Tibial nerve (tissue), 4 donors: ENCODE measurements around the gene GALR3. TPM values are rescaled to one million over a fixed set of nuclear protein-coding genes. Genes with fewer than 3 reads are reported as not detected.

ENCODE experiments used
- DNase-seq, 2 donors: peaks; one replicate each; pipeline ENCODE4 v3.0.0-alpha.2; 2019; ENCODE audit warnings: low spot score in 2 of 2
- H3K27ac ChIP-seq, 4 donors: fragments of 200-600 bp; sonication (generic) in 3 of 4; one replicate each; pipeline ENCODE4 v1.5.1; 2017 to 2019; ENCODE audit warnings: mild to moderate bottlenecking in 1 of 4
- H3K27me3 ChIP-seq, 2 donors: fragments of 200-600 bp; sonication (generic) in 1 of 2; one replicate each; pipeline versions ENCODE4 v1.5.1 to v1.6.0; 2017 to 2019
- H3K36me3 ChIP-seq, 3 donors: fragments of 200-600 bp; sonication (generic); one replicate each; pipeline ENCODE4 v1.5.1; 2018 to 2019
- H3K4me1 ChIP-seq, 4 donors: fragments of 200-600 bp; sonication (generic) in 3 of 4; one replicate each; pipeline ENCODE4 v1.5.1; 2017 to 2019
- H3K4me3 ChIP-seq, 4 donors: fragments of 200-600 bp; sonication (generic) in 3 of 4; one replicate each; pipeline ENCODE4 v1.5.1; 2017 to 2019; ENCODE audit warnings: mild to moderate bottlenecking in 1 of 4, moderate library complexity in 1 of 4
- H3K9me3 ChIP-seq, 4 donors: fragments of 200-600 bp; sonication (generic) in 3 of 4; one replicate each; pipeline ENCODE4 v1.5.1; 2017 to 2019
- CTCF ChIP-seq, 5 experiments: fragments of 200-600 bp in 3 of 5; fragments of 450-650 bp in 2 of 5; sonication (generic) in 3 of 5; IDR thresholded peaks; one replicate each; pipeline ENCODE4 v1.5.1; 2016 to 2019; ENCODE audit warnings: antibody characterized with exemption in 5 of 5, mild to moderate bottlenecking in 3 of 5, moderate library complexity in 2 of 5
- EP300 ChIP-seq, 2 donors: sonication (generic); formaldehyde crosslinking; IDR thresholded peaks; one replicate each; pipeline ENCODE4 v1.6.1; 2017; ENCODE audit warnings: antibody characterized with exemption in 2 of 2, mild to moderate bottlenecking in 1 of 2
- POLR2A ChIP-seq, 2 donors: fragments of 450-650 bp; IDR thresholded peaks; one replicate each; pipeline ENCODE4 v1.6.1; 2017; ENCODE audit warnings: antibody characterized with exemption in 2 of 2, mild to moderate bottlenecking in 2 of 2, moderate library complexity in 2 of 2
- WGBS, 2 donors: methylation state at CpG; one replicate each; pipeline ENCODE4 v1.1.5; 2018; 5-methylcytosine and 5-hydroxymethylcytosine counted together
- total RNA-seq, 4 donors: library from RNA; depleted of rRNA; stranded (reverse); fragments of >200 nt; gene quantifications; one replicate each; pipeline ENCODE4 v1.1.0, GENCODE V29; 2016

The GALR3 gene
- total RNA-seq, 4 donors from 2014 or later = not detected

GRCh38 chr22:37832022-37832857 is 9.1 kb downstream of the GALR3 start:
- no peaks in the 10 kb centered on the region for H3K4me1 ChIP-seq
- H3K27me3 ChIP-seq = no peaks in the 10 kb centered on the region
- H3K36me3 ChIP-seq = peaks cover 0 to 81% (median 30%) of the 10 kb centered on the region in 3 donors
- no peak overlapping the region for H3K27ac ChIP-seq
- H3K9me3 ChIP-seq = no peaks in the 10 kb centered on the region
- DNase-seq = no peak
- no peak overlapping the region for H3K4me3 ChIP-seq
- TF ChIP-seq POLR2A (IDR thresholded peaks at IDR 0.05) (no peak), EP300 (IDR thresholded peaks at IDR 0.05) (no peak), CTCF (IDR thresholded peaks at IDR 0.05) (no peak)
- 92% methylated on average over 12 to 16 of the region's 16 CpGs for WGBS, 2 donors

GRCh38 chr22:37842015-37842793 is 19.0 kb downstream of the GALR3 start:
- H3K27ac ChIP-seq = no peak overlapping the region
- no peaks in the 10 kb centered on the region for H3K27me3 ChIP-seq
- no peak overlapping the region for H3K4me3 ChIP-seq
- 64% methylated on average over 10 of the region's 10 CpGs for WGBS, 2 donors
- no peak for DNase-seq
- TF ChIP-seq CTCF (IDR thresholded peaks at IDR 0.05) (no peak), EP300 (IDR thresholded peaks at IDR 0.05) (no peak), POLR2A (IDR thresholded peaks at IDR 0.05) (no peak)
- peaks cover 0 to 18% (median 14%) of the 10 kb centered on the region in 4 donors for H3K4me1 ChIP-seq
- peaks cover 0 to 27% (median 3%) of the 10 kb centered on the region in 3 donors for H3K36me3 ChIP-seq
- H3K9me3 ChIP-seq = no peaks in the 10 kb centered on the region

GRCh38 chr22:37843741-37844089 is 20.5 kb downstream of the GALR3 start:
- Histone ChIP-seq H3K9me3 (no peaks in the 10 kb centered on the region), H3K4me3 (peak overlapping the region; percentile 52 to 95 (median 84)), H3K27me3 (no peaks in the 10 kb centered on the region), H3K4me1 (peaks cover 0 to 29% (median 17%) of the 10 kb centered on the region in 4 donors), H3K36me3 (peaks cover 0 to 13% (median 0%) of the 10 kb centered on the region in 3 donors), H3K27ac (peak overlapping the region; percentile 68 to 93 (median 88))
- TF ChIP-seq EP300 (IDR thresholded peaks at IDR 0.05) = no peak
- no peak for TF ChIP-seq POLR2A (IDR thresholded peaks at IDR 0.05)
- TF ChIP-seq CTCF (IDR thresholded peaks at IDR 0.05) = no peak
- WGBS, 2 donors = 0% methylated on average over 12 to 29 of the region's 46 CpGs
- peak in 1 of 2 donors; percentile 17 for DNase-seq

GRCh38 chr22:37844904-37845329 is 21.7 kb downstream of the GALR3 start:
- H3K27me3 ChIP-seq = no peaks in the 10 kb centered on the region
- peak overlapping the region; percentile 34 to 95 (median 84) for H3K4me3 ChIP-seq
- peaks cover 0 to 33% (median 19%) of the 10 kb centered on the region in 4 donors for H3K4me1 ChIP-seq
- H3K36me3 ChIP-seq = peaks cover 0 to under 1% (median 0%) of the 10 kb centered on the region in 3 donors
- 88 to 91% methylated on average over 6 of the region's 6 CpGs for WGBS, 2 donors
- peak overlapping the region in 3 of 4 donors; percentile 87 to 93 (median 89) for H3K27ac ChIP-seq
- H3K9me3 ChIP-seq = no peaks in the 10 kb centered on the region
- TF ChIP-seq CTCF (IDR thresholded peaks at IDR 0.05) = no peak
- no peak for TF ChIP-seq EP300 (IDR thresholded peaks at IDR 0.05)
- no peak for DNase-seq

- Histone ChIP-seq H3K9me3 (no peaks in the 10 kb centered on the region), H3K36me3 (peaks cover 0 to 3% (median 0%) of the 10 kb centered on the region in 3 donors), H3K4me1 (peaks cover 0 to 48% (median 28%) of the 10 kb centered on the region in 4 donors), H3K4me3 (no peak overlapping the region), H3K27me3 (no peaks in the 10 kb centered on the region), H3K27ac (no peak overlapping the region)
- TF ChIP-seq CTCF (IDR thresholded peaks at IDR 0.05) (no peak), POLR2A (IDR thresholded peaks at IDR 0.05) (no peak), EP300 (IDR thresholded peaks at IDR 0.05) (no peak)
- 89 to 93% methylated on average over 2 of the region's 2 CpGs for WGBS, 2 donors
- no peak for DNase-seq
These were observed 23.3 kb downstream of the GALR3 start for GRCh38 chr22:37846433-37846832.
